Rectal smooth muscle tissue (tissue), 1 donor: ENCODE data around the gene IL1R1.
"Not testable (repeated sequence)": the region's sequence is repeated elsewhere in the genome, so short reads cannot be mapped to it uniquely, and the experiment has no call there.

ENCODE experiments used
- H3K27ac ChIP-seq: one replicate; pipeline ENCODE4 v1.7.0; 2013; ENCODE audit warnings: low read depth, low read length, inconsistent platforms
- H3K27me3 ChIP-seq: one replicate; pipeline ENCODE4 v1.7.0; 2013; ENCODE audit warnings: low read length; ENCODE audit not compliant: control insufficient read depth, insufficient read depth
- H3K36me3 ChIP-seq: one replicate; pipeline ENCODE4 v1.7.0; 2013; ENCODE audit warnings: low read length; ENCODE audit not compliant: control insufficient read depth, insufficient read depth
- H3K4me1 ChIP-seq: one replicate; pipeline ENCODE4 v1.7.0; 2013; ENCODE audit warnings: low read length; ENCODE audit not compliant: control insufficient read depth, insufficient read depth
- H3K4me3 ChIP-seq: one replicate; pipeline ENCODE4 v1.7.0; 2013; ENCODE audit warnings: low read length
- H3K9ac ChIP-seq: one replicate; pipeline ENCODE4 v1.7.0; 2013; ENCODE audit warnings: low read length

IL1R1 gene

DNA sequence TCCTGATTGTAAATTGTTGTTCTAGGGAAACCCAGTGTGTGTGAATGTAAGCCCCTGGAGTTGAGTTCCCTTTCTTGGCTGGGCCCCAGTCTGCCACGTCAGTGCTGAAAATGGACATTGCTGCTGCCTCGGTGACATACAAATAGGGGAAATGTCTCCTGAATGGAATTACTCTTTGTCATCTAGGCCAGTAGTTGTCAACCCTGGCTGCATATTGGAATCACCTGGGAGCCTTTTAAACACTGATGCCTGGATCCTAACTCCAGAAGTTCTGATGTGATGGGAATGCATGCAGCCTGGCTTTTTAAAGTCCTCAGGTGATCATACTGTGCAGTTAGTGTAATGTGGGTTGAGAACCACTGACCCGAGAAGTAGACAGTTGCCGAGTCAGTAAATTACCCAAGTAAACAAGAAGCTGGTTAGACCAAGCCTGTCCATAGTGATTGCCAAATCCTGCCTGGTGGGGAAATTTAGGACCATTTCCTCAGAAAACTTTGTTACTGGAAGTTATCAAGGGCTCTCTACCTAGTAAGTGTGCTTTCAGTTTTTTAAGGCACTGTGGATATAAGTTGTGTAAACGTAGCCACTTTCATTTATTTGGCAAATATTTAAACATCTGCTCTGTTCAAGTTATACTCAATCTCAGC is 27.6 kb upstream of the IL1R1 start:
- Histone ChIP-seq H3K4me1 (no peaks in the 10 kb centered on the region), H3K27ac (no peak overlapping the region), H3K4me3 (no peak overlapping the region)

DNA sequence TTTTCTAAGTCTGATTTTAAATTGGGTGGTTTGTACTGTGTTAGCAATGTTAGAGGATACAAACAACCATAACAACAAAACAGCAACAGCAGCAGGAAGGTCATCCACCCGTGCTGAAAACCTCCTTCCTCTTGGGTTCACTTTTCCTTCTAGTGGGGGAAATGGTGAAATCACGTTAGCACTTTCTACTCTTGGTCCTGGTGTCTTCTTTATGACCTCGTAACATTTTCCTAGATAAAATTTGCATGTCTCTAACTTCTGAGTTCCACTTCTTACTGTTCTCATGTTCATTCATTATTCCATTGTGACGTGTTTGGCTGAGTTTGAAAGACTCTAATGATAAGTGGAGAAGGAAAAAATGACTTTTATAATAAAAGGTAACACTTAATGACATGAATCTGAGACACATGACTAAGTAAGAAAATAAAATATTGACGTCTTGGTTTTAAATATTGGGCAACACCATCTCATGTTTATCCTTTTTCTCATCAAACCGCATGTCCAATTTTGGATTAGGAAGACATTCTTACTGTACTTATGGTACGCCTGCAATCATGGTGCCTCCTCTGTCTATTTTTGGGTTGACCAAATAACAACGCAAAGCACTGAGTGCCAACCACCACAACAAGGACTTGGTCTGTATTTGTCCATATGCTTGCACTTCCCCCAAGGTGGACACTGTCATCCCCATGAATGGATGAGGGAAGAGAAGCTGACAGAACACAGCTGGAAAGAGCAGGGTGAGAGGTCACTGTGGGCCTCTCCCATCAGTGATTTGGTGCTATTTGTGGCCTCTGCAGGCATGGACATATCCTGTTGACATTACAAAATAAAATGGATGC is 25.7 kb upstream of the IL1R1 start:
- no peak overlapping the region for H3K9ac ChIP-seq
- H3K27ac ChIP-seq: no peak overlapping the region
- H3K4me1 ChIP-seq: no peaks in the 10 kb centered on the region
- no peaks in the 10 kb centered on the region for H3K27me3 ChIP-seq
- no peak overlapping the region for H3K4me3 ChIP-seq
- no peaks in the 10 kb centered on the region for H3K36me3 ChIP-seq

More for the DNA sequence above, 27.6 kb upstream of the IL1R1 start:
- no peaks in the 10 kb centered on the region for H3K27me3 ChIP-seq
- H3K36me3 ChIP-seq: no peaks in the 10 kb centered on the region
- H3K9ac ChIP-seq: no peak overlapping the region

DNA sequence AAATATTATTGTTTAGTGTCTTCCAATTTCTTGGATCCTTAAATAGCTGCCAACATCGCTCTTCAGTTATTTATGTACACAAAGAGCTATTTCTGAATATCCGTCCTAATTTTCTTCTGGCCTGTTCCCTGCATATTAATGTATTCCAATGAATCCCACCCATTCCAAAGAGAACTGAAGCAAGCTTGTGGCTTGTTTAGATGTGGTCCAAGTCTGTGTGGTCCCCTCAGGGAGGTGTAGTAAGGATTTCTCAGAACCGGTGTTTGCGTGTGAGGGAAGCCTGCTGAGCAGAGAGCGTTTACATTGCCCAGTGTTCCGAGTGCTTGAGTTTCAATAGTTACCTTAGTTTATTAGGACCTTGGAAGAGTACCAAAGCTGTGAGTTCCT is 25.1 kb upstream of the IL1R1 start:
- Histone ChIP-seq H3K4me3 (no peak overlapping the region), H3K27me3 (no peaks in the 10 kb centered on the region), H3K36me3 (no peaks in the 10 kb centered on the region), H3K4me1 (no peaks in the 10 kb centered on the region), H3K9ac (no peak overlapping the region), H3K27ac (no peak overlapping the region)

DNA sequence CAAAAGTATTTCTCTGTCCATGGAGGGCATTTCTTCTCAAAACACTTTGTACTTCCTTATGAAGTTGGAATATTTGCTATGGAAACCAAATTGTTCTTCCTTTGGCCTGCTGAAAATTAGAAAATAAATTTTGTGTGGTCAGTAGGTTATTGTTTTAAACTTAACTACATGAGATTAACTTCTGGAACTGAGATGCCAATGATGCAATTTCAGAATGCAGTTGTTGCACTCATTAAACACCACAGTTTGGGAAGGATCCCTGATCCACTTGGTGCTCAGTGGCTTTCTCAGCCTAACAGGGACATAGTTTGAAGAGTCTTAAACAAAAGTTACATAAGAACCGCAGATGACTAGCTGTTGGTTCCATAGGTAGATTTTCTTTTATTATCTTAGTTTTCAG is 23.3 kb upstream of the IL1R1 start:
- Histone ChIP-seq H3K27me3 (no peaks in the 10 kb centered on the region), H3K9ac (no peak overlapping the region), H3K4me1 (no peaks in the 10 kb centered on the region), H3K4me3 (no peak overlapping the region), H3K36me3 (no peaks in the 10 kb centered on the region), H3K27ac (no peak overlapping the region)

DNA sequence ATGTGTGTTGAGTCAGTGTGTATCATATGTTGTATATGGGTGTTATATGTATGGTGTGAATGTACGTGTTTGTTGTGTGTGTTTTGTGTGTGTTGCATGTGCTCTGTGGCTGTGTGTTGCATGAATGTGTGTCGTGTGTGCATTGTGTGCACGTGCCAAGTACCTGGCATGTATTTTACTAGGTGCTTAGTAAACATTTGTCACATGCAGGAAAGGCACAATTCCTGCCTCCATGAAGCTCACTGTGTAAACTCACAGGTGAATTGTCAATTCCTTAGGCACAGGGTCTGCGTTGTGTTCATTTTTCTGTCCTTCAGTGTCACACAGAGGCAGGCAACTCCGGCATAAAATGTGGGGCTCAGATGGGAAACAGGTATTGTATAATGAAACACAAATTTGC is 22.3 kb upstream of the IL1R1 start:
- Histone ChIP-seq H3K9ac (no peak overlapping the region), H3K4me1 (no peaks in the 10 kb centered on the region), H3K36me3 (no peaks in the 10 kb centered on the region), H3K27me3 (no peaks in the 10 kb centered on the region), H3K27ac (no peak overlapping the region), H3K4me3 (no peak overlapping the region)

DNA sequence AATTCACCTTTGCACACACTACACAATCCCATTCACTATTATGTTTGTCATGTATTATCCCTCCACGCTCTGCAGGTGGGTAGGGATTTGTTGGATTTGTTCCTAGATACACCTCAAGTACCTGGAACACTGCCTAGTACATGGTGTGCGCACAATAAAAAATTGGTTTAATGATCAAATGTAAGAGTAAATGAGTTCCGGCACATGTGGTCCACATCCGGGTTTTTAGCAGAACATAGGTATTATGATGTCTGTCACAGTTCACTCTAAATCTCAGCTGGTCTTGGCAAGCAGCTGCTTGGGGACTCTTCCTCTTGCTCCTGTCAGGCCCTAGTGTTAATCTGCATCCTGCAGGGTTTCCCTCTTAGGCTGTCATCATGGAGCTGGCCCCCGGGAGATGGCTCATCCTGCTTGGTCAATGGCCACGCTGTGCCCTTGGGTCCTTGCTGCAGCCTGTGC is 21.8 kb upstream of the IL1R1 start:
- H3K36me3 ChIP-seq: no peaks in the 10 kb centered on the region
- no peak overlapping the region for H3K27ac ChIP-seq
- H3K4me3 ChIP-seq: no peak overlapping the region
- H3K4me1 ChIP-seq: no peaks in the 10 kb centered on the region
- H3K27me3 ChIP-seq: no peaks in the 10 kb centered on the region
- H3K9ac ChIP-seq: no peak overlapping the region

DNA sequence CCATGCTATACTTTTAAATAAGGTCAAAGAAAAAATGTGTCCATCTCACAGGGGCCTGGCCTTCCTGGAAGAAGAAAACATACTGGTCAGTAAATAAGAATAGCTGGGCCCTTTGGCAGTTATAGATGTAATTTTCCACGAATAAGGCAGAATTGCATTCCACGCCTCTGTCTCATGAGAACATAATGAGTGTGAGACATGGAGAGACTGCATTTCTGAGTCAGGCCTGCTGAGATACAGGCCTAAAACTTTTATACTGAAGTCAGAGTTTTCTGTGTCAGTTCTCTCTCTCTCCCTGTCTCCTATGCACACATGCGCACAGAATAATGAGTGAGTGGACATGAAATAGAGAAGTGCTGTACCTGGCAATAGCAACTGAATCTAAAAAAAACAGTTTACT is 20.4 kb upstream of the IL1R1 start:
- Histone ChIP-seq H3K4me3 (no peak overlapping the region), H3K27ac (no peak overlapping the region), H3K36me3 (no peaks in the 10 kb centered on the region), H3K4me1 (no peaks in the 10 kb centered on the region), H3K27me3 (no peaks in the 10 kb centered on the region), H3K9ac (no peak overlapping the region)

DNA sequence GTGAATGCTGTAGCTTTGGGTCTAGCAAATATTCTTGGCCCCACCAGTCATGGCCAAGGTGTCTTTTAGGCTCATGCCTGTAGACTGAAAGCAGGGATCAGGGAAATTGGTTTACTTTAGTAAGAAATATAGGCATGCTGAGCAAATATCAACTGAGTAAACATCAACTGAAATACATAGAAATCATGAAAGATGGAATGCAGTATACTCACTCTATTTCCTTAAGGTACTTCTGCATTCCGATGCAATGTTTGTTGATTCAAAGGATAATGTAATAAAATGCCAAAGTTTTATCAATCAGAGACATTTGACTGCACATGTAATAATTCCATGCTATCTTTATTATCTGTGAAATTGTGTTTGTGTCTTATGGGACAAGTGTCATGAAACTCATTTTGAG is 19.6 kb upstream of the IL1R1 start:
- Histone ChIP-seq H3K4me3 (no peak overlapping the region), H3K4me1 (no peaks in the 10 kb centered on the region), H3K27ac (no peak overlapping the region), H3K9ac (no peak overlapping the region), H3K36me3 (no peaks in the 10 kb centered on the region), H3K27me3 (no peaks in the 10 kb centered on the region)

DNA sequence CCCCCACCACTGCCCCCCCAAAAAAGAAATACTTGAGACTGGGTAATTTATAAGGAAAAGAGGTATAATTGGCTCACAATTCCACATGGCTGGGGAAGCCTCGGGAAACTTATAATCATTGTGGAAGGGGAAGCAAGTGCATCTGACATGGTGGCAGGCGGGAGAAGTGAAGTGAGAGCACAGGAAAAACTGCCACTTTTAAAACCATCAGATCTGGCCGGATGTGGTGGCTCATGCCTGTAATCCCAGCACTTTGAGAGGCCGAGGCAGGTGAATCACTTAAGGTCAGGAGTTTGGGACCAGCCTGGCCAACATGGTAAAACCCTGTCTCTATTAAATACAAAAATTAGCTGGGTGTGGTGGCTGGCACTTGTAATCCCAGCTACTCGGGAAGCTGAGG is 18.1 kb upstream of the IL1R1 start:
- not testable (repeated sequence) for H3K27me3 ChIP-seq, H3K4me3 ChIP-seq, H3K4me1 ChIP-seq, H3K9ac ChIP-seq, H3K36me3 ChIP-seq, H3K27ac ChIP-seq

DNA sequence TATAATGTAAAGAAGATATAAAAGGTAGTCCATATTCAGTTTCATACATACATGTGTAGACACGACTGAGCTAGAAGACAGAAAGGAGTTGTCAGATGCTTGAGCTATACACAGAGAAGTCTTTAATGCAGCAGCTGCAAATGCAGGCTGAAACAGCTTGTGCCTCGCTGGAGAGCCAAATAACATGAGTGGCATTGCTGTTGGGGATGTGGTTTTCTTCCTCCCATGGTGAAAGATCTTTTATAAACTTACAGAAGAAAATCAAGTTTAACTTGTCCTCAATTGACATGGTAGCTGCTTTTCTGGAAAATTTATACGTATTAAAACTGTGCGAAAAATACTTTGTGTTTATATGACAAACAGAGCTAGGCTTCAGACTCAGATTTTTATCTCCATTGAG is 16.4 kb upstream of the IL1R1 start:
- Histone ChIP-seq H3K9ac (no peak overlapping the region), H3K27ac (no peak overlapping the region), H3K27me3 (no peaks in the 10 kb centered on the region), H3K4me3 (no peak overlapping the region), H3K36me3 (no peaks in the 10 kb centered on the region), H3K4me1 (no peaks in the 10 kb centered on the region)

DNA sequence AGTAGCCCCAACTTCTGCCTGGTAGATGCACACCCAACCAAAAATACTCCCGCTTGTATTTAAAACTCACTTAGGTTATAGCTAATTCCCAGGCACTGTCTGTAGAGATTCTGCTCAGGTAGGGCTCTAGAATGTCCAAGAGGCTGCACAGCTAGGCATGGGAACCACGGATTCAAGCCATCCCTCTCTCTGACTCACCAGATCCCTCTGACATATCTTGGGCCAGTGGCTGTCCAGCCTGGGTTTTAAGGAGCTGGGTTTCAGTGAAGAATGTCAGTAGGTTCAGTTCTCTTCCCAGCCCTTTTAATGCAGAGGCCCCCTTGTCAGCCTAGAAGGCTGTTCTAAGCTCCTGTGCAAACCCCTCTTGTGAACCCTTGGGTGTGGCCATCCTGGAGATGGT is 15.9 kb upstream of the IL1R1 start:
- Histone ChIP-seq H3K4me3 (no peak overlapping the region), H3K36me3 (no peaks in the 10 kb centered on the region), H3K27me3 (no peaks in the 10 kb centered on the region), H3K4me1 (no peaks in the 10 kb centered on the region), H3K9ac (no peak overlapping the region), H3K27ac (no peak overlapping the region)

DNA sequence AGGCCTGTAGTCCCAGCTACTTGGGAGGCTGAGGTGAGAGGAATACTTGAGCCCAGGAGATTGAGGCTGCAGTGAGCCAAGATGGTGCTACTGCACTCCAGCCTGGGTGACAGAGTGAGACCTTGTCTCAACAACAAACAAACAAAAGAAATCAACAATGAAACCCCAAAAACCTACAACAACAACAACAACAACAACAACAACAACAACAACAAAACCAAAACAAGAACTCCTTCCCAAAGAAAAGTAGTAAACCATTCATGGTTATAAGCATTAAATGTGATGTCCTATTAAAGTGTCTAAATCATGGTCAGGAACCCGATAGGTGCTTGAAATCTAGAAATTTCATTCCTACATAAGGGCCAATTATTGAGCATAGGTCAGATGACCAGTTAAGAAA is 13.5 kb upstream of the IL1R1 start:
- H3K9ac ChIP-seq: no peak overlapping the region
- H3K36me3 ChIP-seq: no peaks in the 10 kb centered on the region
- H3K4me3 ChIP-seq: no peak overlapping the region
- H3K27ac ChIP-seq: no peak overlapping the region
- H3K4me1 ChIP-seq: no peaks in the 10 kb centered on the region
- no peaks in the 10 kb centered on the region for H3K27me3 ChIP-seq
